ENCODE data around the gene KCNQ4.

KCNQ4 gene

GRCh38 chr1:40784771-40785151, 1.2 kb downstream of the KCNQ4 start:
- no peaks in the 10 kb centered on the region for H3K9me3 ChIP-seq (ENCODE audit: severe bottlenecking)
- H3K4me1 ChIP-seq (ENCODE audit: insufficient read depth, poor library complexity, severe bottlenecking), result no peaks in the 10 kb centered on the region
- ATAC-seq (ENCODE audit: low read depth) (no peak), DNase-seq (ENCODE audit: low spot score) (no peak)
- H3K27me3 ChIP-seq (ENCODE audit: insufficient read depth, poor library complexity, severe bottlenecking), result peaks cover 10% of the 10 kb centered on the region
- H3K27ac ChIP-seq (ENCODE audit: poor library complexity, severe bottlenecking), result no peak overlapping the region
- no peak overlapping the region for H3K4me3 ChIP-seq (ENCODE audit: severe bottlenecking)
- H3K36me3 ChIP-seq (ENCODE audit: low read depth), result no peaks in the 10 kb centered on the region
- no peak for TF ChIP-seq CTCF (IDR thresholded peaks at IDR 0.05; ENCODE audit: poor library complexity, severe bottlenecking)

- H3K27me3 ChIP-seq (ENCODE audit: insufficient read depth, poor library complexity, severe bottlenecking), result peaks cover 10% of the 10 kb centered on the region
- H3K4me3 ChIP-seq (ENCODE audit: severe bottlenecking), result no peak overlapping the region
- no peak for ATAC-seq (ENCODE audit: low read depth)
- no peaks in the 10 kb centered on the region for H3K4me1 ChIP-seq (ENCODE audit: insufficient read depth, poor library complexity, severe bottlenecking)
- no peak overlapping the region for H3K27ac ChIP-seq (ENCODE audit: poor library complexity, severe bottlenecking)
- no peak for TF ChIP-seq CTCF (IDR thresholded peaks at IDR 0.05; ENCODE audit: poor library complexity, severe bottlenecking)
- no peak for DNase-seq (ENCODE audit: low spot score)
- no peaks in the 10 kb centered on the region for H3K36me3 ChIP-seq (ENCODE audit: low read depth)
- H3K9me3 ChIP-seq (ENCODE audit: severe bottlenecking), result no peaks in the 10 kb centered on the region
These were observed 1.9 kb downstream of the KCNQ4 start for GRCh38 chr1:40785446-40785845.

GRCh38 chr1:40786171-40786994, 2.8 kb downstream of the KCNQ4 start:
- TF ChIP-seq CTCF (IDR thresholded peaks at IDR 0.05; ENCODE audit: poor library complexity, severe bottlenecking), result no peak
- Histone ChIP-seq H3K4me3 (ENCODE audit: severe bottlenecking) (no peak overlapping the region), H3K36me3 (ENCODE audit: low read depth) (no peaks in the 10 kb centered on the region), H3K9me3 (ENCODE audit: severe bottlenecking) (no peaks in the 10 kb centered on the region), H3K4me1 (ENCODE audit: insufficient read depth, poor library complexity, severe bottlenecking) (no peaks in the 10 kb centered on the region), H3K27me3 (ENCODE audit: insufficient read depth, poor library complexity, severe bottlenecking) (peaks cover 10% of the 10 kb centered on the region), H3K27ac (ENCODE audit: poor library complexity, severe bottlenecking) (no peak overlapping the region)
- ATAC-seq (ENCODE audit: low read depth), result no peak
- DNase-seq (ENCODE audit: low spot score), result no peak

- no peaks in the 10 kb centered on the region for H3K36me3 ChIP-seq (ENCODE audit: low read depth)
- H3K4me1 ChIP-seq (ENCODE audit: insufficient read depth, poor library complexity, severe bottlenecking), result no peaks in the 10 kb centered on the region
- no peak for ATAC-seq (ENCODE audit: low read depth)
- H3K4me3 ChIP-seq (ENCODE audit: severe bottlenecking), result no peak overlapping the region
- no peak for TF ChIP-seq CTCF (IDR thresholded peaks at IDR 0.05; ENCODE audit: poor library complexity, severe bottlenecking)
- peaks cover 10% of the 10 kb centered on the region for H3K27me3 ChIP-seq (ENCODE audit: insufficient read depth, poor library complexity, severe bottlenecking)
- no peak for DNase-seq (ENCODE audit: low spot score)
- H3K9me3 ChIP-seq (ENCODE audit: severe bottlenecking), result no peaks in the 10 kb centered on the region
- H3K27ac ChIP-seq (ENCODE audit: poor library complexity, severe bottlenecking), result no peak overlapping the region
These were observed 3.6 kb downstream of the KCNQ4 start for GRCh38 chr1:40786995-40787705.
